Measurements from ENCODE around the gene CCL2.

The CCL2 gene

DNA sequence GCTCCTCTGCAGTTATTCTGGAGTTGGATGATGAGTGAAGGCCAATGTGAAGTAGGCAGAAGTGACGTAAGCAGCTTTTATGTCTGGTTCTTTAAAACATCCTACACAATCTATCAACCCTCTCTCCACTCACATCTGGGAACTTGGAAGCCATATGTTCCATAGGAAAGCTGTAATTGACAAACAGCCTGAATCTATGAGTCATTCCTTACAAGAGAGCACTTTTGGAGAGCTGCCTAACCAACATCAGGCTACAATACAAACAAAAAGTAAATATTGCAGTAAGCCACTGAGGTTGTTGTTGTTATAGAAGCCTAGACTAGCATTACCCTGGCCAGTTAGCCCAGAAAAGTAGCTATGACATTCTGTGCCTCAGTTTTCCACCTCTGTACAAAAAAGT is 20.8 kb downstream of the CCL2 start:
- no peak for TF ChIP-seq RAD21 (IDR thresholded peaks at IDR 0.05; ENCODE audit: low read depth)
- TF ChIP-seq CREB1 (IDR thresholded peaks at IDR 0.05; ENCODE audit: low read depth) = no peak
- TF ChIP-seq EGR1 (IDR thresholded peaks at IDR 0.05) = no peak
- TF ChIP-seq NFIC (IDR thresholded peaks at IDR 0.05) = no peak
- TF ChIP-seq CEBPB (IDR thresholded peaks at IDR 0.05) = no peak
- TF ChIP-seq, protein P1, sequence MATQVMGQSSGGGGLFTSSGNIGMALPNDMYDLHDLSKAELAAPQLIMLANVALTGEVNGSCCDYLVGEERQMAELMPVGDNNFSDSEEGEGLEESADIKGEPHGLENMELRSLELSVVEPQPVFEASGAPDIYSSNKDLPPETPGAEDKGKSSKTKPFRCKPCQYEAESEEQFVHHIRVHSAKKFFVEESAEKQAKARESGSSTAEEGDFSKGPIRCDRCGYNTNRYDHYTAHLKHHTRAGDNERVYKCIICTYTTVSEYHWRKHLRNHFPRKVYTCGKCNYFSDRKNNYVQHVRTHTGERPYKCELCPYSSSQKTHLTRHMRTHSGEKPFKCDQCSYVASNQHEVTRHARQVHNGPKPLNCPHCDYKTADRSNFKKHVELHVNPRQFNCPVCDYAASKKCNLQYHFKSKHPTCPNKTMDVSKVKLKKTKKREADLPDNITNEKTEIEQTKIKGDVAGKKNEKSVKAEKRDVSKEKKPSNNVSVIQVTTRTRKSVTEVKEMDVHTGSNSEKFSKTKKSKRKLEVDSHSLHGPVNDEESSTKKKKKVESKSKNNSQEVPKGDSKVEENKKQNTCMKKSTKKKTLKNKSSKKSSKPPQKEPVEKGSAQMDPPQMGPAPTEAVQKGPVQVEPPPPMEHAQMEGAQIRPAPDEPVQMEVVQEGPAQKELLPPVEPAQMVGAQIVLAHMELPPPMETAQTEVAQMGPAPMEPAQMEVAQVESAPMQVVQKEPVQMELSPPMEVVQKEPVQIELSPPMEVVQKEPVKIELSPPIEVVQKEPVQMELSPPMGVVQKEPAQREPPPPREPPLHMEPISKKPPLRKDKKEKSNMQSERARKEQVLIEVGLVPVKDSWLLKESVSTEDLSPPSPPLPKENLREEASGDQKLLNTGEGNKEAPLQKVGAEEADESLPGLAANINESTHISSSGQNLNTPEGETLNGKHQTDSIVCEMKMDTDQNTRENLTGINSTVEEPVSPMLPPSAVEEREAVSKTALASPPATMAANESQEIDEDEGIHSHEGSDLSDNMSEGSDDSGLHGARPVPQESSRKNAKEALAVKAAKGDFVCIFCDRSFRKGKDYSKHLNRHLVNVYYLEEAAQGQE (IDR thresholded peaks at IDR 0.05; ENCODE audit: low read depth) = no peak
- no peak for TF ChIP-seq TCF12 (IDR thresholded peaks at IDR 0.05; ENCODE audit: low read depth)
- TF ChIP-seq, protein P2, sequence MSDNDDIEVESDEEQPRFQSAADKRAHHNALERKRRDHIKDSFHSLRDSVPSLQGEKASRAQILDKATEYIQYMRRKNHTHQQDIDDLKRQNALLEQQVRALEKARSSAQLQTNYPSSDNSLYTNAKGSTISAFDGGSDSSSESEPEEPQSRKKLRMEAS (IDR thresholded peaks at IDR 0.05) = no peak
- TF ChIP-seq ZBTB7A (IDR thresholded peaks at IDR 0.05; ENCODE audit: low read depth) = no peak
- TF ChIP-seq FOXM1 (IDR thresholded peaks at IDR 0.05; ENCODE audit: borderline replicate concordance, low read depth) = no peak

DNA sequence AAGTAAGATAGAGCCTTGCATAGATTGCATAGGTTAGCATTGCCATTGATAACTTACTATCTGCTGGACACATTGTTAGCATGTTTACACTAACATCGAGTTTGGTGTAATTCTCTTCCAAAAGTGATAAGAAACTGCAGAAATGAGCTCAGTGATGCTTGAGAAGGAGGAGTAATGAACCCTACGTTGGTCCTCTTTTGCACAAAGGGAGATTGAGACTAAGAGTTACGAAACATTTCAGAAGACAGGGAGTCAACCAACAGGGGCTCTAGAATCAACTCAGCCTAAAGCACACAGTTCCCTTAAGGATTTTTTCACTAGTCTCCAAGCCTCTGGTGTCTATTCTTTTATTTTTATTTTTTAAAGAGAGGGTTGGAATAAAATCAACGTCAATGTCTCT is 21.7 kb downstream of the CCL2 start:
- no peak for TF ChIP-seq FOXM1 (IDR thresholded peaks at IDR 0.05; ENCODE audit: borderline replicate concordance, low read depth)
- TF ChIP-seq RAD21 (IDR thresholded peaks at IDR 0.05; ENCODE audit: low read depth) = no peak
- no peak for TF ChIP-seq CREB1 (IDR thresholded peaks at IDR 0.05; ENCODE audit: low read depth)
- TF ChIP-seq TAF1 (IDR thresholded peaks at IDR 0.05; ENCODE audit: low read depth) = no peak
- no peak for TF ChIP-seq TEAD4 (IDR thresholded peaks at IDR 0.05)
- TF ChIP-seq CEBPB (IDR thresholded peaks at IDR 0.05) = no peak
- TF ChIP-seq YY1 (IDR thresholded peaks at IDR 0.05; ENCODE audit: low read depth) = no peak
- no peak for TF ChIP-seq EGR1 (IDR thresholded peaks at IDR 0.05)
- TF ChIP-seq, protein P2 (IDR thresholded peaks at IDR 0.05) = no peak
- TF ChIP-seq, protein P1 (IDR thresholded peaks at IDR 0.05; ENCODE audit: low read depth) = no peak
- no peak for TF ChIP-seq ZBTB7A (IDR thresholded peaks at IDR 0.05; ENCODE audit: low read depth)
- TF ChIP-seq, protein P3, sequence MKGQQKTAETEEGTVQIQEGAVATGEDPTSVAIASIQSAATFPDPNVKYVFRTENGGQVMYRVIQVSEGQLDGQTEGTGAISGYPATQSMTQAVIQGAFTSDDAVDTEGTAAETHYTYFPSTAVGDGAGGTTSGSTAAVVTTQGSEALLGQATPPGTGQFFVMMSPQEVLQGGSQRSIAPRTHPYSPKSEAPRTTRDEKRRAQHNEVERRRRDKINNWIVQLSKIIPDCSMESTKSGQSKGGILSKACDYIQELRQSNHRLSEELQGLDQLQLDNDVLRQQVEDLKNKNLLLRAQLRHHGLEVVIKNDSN (IDR thresholded peaks at IDR 0.05) = no peak

DNA sequence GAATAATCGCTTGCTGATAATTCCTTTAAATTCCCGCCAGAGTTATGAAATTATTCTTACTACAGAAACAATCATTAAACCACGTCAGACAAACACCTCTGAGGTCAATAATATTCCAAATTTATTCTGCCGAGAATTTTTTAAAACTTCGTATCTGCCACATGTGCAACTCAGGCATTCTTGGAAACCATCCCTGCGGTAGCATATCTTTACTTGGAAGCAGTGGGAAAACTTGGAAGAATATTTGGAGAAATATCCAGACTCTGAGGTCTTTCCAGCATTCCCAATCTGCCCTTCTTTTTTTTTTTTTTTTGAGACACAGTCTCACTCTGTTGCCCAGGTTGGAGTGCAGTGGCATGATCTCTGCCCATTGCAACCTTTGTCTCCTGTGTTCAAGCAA is 28.5 kb downstream of the CCL2 start:
- TF ChIP-seq RAD21 (IDR thresholded peaks at IDR 0.05; ENCODE audit: low read depth) = no peak
- no peak for TF ChIP-seq EP300 (IDR thresholded peaks at IDR 0.05; ENCODE audit: borderline replicate concordance)
- TF ChIP-seq, protein P3 (IDR thresholded peaks at IDR 0.05) = no peak
- no peak for TF ChIP-seq FOXM1 (IDR thresholded peaks at IDR 0.05; ENCODE audit: borderline replicate concordance, low read depth)
- TF ChIP-seq EGR1 (IDR thresholded peaks at IDR 0.05) = no peak
- TF ChIP-seq ZBTB7A (IDR thresholded peaks at IDR 0.05; ENCODE audit: low read depth) = no peak
- TF ChIP-seq CEBPB (IDR thresholded peaks at IDR 0.05) = no peak
- no peak for TF ChIP-seq TCF12 (IDR thresholded peaks at IDR 0.05; ENCODE audit: low read depth)
- no peak for TF ChIP-seq TEAD4 (IDR thresholded peaks at IDR 0.05)
- no peak for TF ChIP-seq NFIC (IDR thresholded peaks at IDR 0.05)
- TF ChIP-seq, protein P2 (IDR thresholded peaks at IDR 0.05) = no peak
- no peak for TF ChIP-seq CREB1 (IDR thresholded peaks at IDR 0.05; ENCODE audit: low read depth)
- TF ChIP-seq, protein P1 (IDR thresholded peaks at IDR 0.05; ENCODE audit: low read depth) = no peak

DNA sequence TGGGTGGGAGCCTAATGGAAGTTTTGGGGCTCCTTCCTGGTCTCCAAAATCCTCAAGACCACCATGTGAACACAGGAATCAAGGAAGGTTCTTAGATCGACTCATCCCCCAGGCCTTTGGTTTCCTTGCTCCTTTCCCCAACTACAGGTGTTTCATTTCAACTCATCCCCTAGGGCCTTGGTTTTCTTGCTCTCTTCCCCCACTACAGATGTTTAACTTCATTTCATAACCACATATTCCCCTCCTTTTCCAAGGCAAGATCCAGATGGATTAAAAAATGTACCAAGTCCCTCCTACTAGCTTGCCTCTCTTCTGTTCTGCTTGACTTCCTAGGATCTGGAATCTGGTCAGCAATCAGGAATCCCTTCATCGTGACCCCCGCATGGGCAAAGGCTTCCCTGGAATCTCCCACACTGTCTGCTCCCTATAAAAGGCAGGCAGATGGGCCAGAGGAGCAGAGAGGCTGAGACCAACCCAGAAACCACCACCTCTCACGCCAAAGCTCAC is 30.3 kb downstream of the CCL2 start, which contains the start of gene CCL11:
CCL11 (plus strand) TSS at position 457 of the 507 bp plus-strand sequence. CDS start 67 bp downstream, outside the sequence.
- TF ChIP-seq EP300 (IDR thresholded peaks at IDR 0.05; ENCODE audit: borderline replicate concordance) = no peak

Data from Ishikawa (cell line).